Mesodermal cell (in vitro differentiated cells): ENCODE results near the gene ADGRG6.

Source experiments
- H3K27ac ChIP-seq: 2 replicates; pipeline ENCODE4 v1.7.0; 2013; ENCODE audit warnings: mild to moderate bottlenecking, low read depth, low read length, moderate library complexity; ENCODE audit not compliant: severe bottlenecking
- H3K36me3 ChIP-seq: 2 replicates; pipeline ENCODE4 v1.7.1; 2013; ENCODE audit warnings: mild to moderate bottlenecking, low read length, moderate library complexity; ENCODE audit not compliant: control insufficient read depth, insufficient read depth
- H3K4me1 ChIP-seq: one replicate; pipeline ENCODE4 v1.7.1; 2013; ENCODE audit warnings: mild to moderate bottlenecking, low read length; ENCODE audit not compliant: insufficient read depth, control insufficient read depth, poor library complexity, severe bottlenecking
- H3K4me3 ChIP-seq: 2 replicates; pipeline ENCODE4 v1.7.0; 2013; ENCODE audit warnings: low read length, control low read depth, mild to moderate bottlenecking; ENCODE audit not compliant: insufficient read depth, poor library complexity, severe bottlenecking; ENCODE audit errors: extremely low read depth
- H3K9me3 ChIP-seq: 2 replicates; pipeline ENCODE4 v1.7.1; 2013; ENCODE audit warnings: mild to moderate bottlenecking, low read length, moderate library complexity; ENCODE audit not compliant: control insufficient read depth
- WGBS, 2 experiments: methylation state at CpG; one replicate each; pipeline ENCODE4 v1.1.5; 2013; ENCODE audit warnings: missing lambda C conversion rate in 2 of 2; ENCODE audit not compliant: insufficient coverage in 2 of 2; 5-methylcytosine and 5-hydroxymethylcytosine counted together

ADGRG6 gene

DNA sequence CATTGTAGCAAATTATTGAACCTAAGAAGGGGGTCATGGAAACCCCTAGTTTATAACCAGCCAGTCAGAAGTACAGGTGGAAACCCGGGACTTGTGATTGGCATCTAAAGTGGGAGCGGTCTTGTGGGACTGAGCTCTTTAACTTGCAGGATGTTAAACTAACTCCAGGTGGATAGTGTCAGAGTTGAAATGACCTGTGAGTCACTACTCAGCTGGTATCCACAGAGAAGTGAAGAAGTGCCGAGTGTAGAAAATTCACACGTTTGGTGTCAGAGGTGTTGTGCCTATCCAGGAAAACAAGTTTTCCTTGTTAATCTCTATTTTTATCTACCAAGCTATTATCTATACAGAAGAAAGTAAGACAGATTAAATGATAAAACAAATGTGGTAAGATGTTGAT is 179.7 kb downstream of the ADGRG6 start:
- 87 to 100% methylated on average over 2 to 3 of the region's 4 CpGs for WGBS, 2 experiments
- Histone ChIP-seq H3K9me3 (no peaks in the 10 kb centered on the region), H3K36me3 (no peaks in the 10 kb centered on the region), H3K27ac (no peak overlapping the region), H3K4me3 (no peak overlapping the region), H3K4me1 (no peaks in the 10 kb centered on the region)

DNA sequence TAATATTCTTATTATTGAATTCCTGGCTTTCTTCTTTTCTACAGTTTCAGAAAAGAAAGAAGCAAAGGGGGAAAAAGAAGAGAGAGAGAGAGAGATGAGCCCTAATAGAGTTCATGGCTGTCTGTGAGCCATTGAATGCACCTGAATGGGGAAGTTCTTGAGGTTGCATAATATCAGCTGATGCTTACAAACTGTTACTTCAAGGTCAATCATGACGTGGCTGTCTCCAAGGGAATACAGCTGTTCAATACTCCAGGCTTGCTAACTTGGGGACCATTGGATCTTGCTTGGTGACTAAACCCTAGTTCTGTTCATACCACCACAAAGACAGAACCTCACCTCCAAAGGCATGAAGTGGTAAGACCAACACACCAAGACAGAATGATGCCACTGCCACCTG is 180.4 kb downstream of the ADGRG6 start:
- H3K9me3 ChIP-seq, result no peaks in the 10 kb centered on the region
- no peak overlapping the region for H3K27ac ChIP-seq
- no peaks in the 10 kb centered on the region for H3K4me1 ChIP-seq
- H3K4me3 ChIP-seq, result no peak overlapping the region
- 75 to 100% methylated on average over 1 of the region's 1 CpG for WGBS, 2 experiments
- H3K36me3 ChIP-seq, result no peaks in the 10 kb centered on the region

DNA sequence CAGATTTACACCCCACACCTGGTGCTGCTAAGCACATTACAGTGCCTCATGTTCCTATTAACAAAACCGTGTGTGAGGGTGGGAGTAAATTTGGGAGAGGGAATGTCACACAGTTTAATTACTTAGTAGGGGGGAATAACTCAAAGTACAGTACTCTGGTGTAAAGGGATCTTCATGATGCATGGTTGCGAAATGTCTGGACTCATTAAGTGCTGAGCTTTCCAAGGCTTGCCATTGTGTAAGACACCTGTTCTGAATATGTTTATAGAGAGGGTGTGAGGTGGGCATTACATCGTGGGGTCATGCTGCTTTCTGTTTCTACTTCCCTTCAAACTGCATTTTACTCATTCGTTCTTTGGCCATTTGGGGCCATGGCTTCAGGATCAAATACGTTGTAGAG is 181.2 kb downstream of the ADGRG6 start:
- no peaks in the 10 kb centered on the region for H3K9me3 ChIP-seq
- WGBS, 2 experiments, result 70 to 90% methylated on average over 2 of the region's 5 CpGs
- H3K27ac ChIP-seq, result no peak overlapping the region
- H3K4me1 ChIP-seq, result no peaks in the 10 kb centered on the region
- no peak overlapping the region for H3K4me3 ChIP-seq
- H3K36me3 ChIP-seq, result no peaks in the 10 kb centered on the region

DNA sequence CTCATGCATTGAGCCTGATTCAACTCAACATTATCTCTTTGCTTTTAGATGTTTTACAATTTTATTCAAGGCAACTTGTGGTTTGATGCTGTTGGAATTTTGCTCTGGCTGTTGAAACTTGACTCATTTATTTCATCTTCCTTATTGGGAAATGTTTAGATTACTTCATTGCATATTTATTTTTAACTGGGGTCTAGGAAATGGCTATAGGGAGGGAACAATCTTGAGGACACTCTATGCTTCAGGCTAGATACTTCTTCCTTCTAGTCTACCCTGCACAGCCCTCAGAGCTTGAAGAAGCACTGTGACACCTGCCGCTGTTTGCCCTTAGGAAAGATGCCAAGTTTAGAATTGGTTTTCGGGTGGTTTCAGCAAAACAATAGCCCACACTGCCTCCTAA is 183.4 kb downstream of the ADGRG6 start:
- H3K4me1 ChIP-seq, result no peaks in the 10 kb centered on the region
- no peaks in the 10 kb centered on the region for H3K36me3 ChIP-seq
- WGBS, 2 experiments, result 77% methylated on average over 2 of the region's 2 CpGs; no CpG with 5 or more reads in 1 of the 2 experiments
- no peak overlapping the region for H3K4me3 ChIP-seq
- no peaks in the 10 kb centered on the region for H3K9me3 ChIP-seq
- H3K27ac ChIP-seq, result no peak overlapping the region

DNA sequence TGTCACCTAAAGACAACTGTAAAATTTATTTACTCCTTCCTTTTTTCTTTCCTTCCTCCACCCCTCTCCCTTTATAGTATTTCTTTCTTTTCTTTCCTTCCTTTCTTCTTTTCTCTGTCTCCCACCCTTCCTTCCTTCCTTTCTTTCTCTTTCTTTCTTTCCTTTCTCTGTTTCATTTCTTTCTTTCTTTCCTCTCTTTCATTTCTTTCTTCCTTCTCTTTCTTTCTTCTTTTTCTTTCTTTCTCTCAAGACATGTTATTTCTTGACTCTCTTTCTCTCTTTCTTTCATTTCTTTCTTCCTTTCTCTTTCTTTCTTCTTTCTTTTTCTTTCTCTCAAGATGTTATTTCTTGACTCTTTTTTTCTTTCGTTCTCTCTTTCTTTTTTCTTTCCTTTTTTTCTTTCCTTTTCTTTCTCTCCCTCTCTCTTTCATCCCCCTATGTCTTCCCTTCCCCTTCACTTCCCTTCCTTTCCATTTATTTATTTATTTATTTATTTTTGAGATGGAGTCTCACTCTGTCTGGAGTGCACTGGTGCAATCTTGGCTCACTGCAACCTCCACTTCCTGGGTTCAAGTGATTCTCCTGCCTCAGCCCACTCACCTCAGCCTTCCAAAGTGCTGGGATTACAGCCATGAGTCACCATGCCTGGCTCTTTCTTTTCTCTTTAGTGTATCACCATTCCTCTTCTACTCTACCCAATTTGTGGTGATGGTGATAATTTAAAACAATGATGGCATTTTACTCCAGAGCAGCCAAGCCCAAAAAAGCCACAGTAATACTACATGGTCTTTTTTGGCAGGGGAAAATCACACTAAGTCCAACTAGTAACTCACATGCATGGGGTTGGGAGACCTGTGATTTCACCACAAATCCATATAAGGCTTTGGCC is 188.2 kb downstream of the ADGRG6 start:
- 89 to 100% methylated on average over 1 of the region's 1 CpG for WGBS, 2 experiments
- Histone ChIP-seq H3K27ac (no peak overlapping the region), H3K4me1 (no peaks in the 10 kb centered on the region), H3K9me3 (no peaks in the 10 kb centered on the region), H3K36me3 (no peaks in the 10 kb centered on the region), H3K4me3 (no peak overlapping the region)
